ENCODE measurements around the gene GALC.
A peak's percentile ranks its signal among the peaks of the same experiment; 100 is the strongest.

GALC gene

DNA sequence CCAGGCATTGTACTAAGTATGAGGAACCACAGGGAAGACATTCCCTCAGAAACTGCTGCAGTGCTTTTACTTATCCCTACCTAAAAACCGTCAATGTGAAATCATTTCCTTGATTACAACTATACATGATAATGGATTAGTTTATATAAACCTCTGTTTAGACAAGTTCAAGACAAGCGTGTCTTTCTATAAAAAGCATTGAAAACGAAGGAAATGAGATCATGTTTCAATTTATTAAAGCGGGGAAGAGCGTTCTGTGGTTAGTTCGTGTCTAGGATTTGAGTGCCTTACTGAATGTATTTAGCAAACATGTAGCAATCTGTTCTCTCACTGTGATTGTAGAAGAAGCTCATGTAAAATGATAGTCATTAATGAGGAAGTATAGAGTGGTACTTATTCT is 37.5 kb downstream of the GALC start:
- no peak for DNase-seq

DNA sequence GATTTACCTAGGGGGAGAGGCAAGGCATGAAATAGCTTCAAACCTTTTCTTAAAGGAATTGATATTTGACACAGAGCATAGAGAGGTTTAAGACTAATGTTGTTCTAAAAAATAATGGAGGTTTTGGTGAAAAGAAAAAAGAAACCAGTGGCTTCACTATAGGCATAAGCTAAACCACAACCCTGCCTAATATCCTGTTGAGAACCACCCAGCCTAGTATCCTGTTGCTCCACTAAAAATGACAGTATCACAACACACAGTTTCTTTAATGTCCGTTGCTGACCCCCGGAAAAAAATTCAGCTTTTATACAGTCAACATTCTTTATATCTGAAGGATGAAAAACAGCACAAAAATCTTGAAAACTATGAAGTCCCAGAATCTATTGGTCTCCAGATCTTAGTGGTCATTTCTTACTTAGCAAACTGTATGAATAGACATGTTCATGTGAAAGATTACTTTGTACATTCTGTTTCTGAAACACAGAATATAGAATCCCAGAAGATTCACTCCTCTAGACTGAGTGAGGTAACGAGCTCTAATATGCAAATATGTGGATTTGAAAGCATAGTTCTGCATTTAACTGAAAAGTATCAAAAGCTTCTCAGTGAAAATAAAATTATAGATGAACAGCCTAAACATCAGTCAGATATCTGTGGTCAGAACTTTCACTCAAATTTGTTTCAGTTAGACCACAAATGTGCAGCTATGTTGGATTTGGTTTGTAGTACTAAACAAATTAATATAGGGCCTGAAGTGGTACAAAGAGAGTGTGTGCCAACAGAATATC is 40.5 kb downstream of the GALC start:
- DNase-seq: peak in 2 of 5 experiments; percentile 47 to 76

GRCh38 chr14:87944987-87945604 is 47.9 kb downstream of the GALC start:
- DNase-seq: peak in 2 of 5 experiments; percentile 29 to 61

- no peak for DNase-seq
These were observed 52.1 kb downstream of the GALC start for GRCh38 chr14:87940894-87941293.

DNA sequence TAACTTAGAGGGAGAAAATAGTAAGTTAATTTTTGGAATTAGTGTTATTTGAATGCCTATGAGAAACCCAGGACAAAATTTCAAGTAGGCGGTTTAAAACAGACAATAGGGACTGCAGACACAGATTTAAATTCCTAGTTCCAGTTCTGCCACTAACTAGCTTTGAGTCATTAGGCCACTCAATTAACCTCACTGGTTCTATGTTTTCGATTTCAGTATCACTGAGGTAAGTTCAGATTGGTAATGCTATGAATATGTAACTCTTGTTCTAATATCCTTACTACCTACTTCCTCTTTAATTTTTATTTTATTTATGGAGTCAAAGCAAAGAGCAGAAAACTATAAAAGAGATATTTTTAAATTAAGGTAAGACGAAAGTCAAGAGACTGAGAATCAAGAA is 52.6 kb downstream of the GALC start:
- peak in 1 of 5 experiments; percentile 28 for DNase-seq

DNA sequence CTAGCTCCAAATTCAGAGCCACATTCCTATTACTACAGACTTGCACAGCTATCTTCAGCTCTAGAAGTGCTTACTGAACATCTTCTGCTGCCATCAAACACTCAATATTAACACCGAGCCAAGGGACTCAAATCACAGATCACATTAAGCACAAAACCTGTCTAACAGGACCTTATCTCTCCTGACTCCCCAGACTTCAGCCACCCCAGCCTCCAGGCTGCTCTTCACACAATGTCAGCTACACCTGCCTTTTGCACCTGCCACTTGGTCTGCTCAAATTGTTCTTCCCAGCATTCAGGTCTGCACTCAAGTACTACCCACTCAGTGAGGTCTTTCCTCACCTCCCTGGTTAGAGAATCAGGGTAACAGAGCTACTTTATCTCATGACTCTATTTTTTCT is 57.1 kb downstream of the GALC start:
- no peak for DNase-seq

GRCh38 chr14:87935081-87935828 is 57.7 kb downstream of the GALC start:
- no peak for DNase-seq

DNA sequence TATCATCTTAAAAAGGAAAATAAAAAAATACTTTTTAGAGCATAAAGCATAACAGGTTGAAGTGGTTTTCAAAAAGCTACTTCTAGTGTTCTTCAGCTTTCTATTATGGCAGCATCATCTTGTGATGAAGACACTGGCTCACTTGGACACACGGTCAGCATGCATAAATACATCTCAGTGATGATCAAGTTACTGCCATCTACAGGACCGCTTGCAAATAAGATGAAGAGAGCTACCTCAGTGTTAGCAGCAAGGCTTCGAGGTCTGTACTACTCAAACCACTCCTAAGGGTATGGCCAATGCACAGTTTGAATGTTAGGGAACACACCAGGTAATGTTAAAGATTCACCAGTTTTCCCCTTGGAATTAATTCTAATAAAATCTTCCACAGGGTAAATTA is 58.8 kb downstream of the GALC start:
- no peak for DNase-seq

- no peak for DNase-seq
These were observed 76.1 kb downstream of the GALC start for GRCh38 chr14:87916886-87917275.

- DNase-seq: no peak
These were observed 76.7 kb downstream of the GALC start for GRCh38 chr14:87916103-87916885.

- DNase-seq: no peak
These were observed 84.4 kb downstream of the GALC start for GRCh38 chr14:87908550-87908949.

- no peak for DNase-seq
These were observed 91.3 kb downstream of the GALC start for GRCh38 chr14:87901652-87902051.

DNA sequence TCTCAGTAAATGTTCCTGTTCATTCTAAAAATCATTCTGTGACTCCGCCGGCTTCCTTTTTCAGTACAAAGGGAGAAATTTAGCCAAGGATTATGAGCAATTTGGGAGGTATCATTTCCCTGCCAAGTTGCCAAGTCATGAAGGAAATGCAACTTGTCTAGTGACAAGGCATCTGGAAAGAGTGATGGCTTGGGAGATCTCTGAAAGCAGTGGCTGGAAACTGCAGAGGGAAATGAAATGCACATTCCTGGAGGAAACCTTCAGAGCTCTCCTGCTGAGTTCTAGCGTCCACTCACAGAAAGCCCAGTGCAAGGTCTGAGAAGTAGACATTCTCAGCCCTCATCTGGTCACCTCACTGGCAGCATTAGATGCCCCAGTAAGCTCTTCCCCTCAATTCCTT is 91.7 kb downstream of the GALC start:
- no peak for DNase-seq

- DNase-seq: no peak
These were observed 93.8 kb downstream of the GALC start for GRCh38 chr14:87899228-87899627.

DNA sequence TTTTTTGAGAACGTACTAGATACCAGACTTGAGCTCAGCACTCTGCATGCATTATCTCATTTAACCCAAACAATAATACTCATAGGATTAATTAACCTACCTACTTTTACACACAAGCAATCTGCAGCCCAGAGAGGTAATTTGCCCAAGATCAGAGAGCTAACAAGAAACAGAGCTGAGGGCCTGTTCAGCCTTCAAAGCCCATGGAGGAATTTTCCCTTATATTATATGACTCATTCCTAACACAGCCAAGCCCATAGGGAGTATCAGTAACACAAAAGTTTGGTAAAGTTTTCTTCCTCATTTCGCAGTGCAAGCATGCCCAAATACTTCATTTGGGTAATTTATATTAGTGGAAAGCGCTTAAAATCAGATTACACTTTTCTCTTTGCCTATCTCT is 94.7 kb downstream of the GALC start:
- DNase-seq: no peak

- peak in 1 of 5 experiments; percentile 20 for DNase-seq
These were observed 96.3 kb downstream of the GALC start for GRCh38 chr14:87896393-87897380.

DNA sequence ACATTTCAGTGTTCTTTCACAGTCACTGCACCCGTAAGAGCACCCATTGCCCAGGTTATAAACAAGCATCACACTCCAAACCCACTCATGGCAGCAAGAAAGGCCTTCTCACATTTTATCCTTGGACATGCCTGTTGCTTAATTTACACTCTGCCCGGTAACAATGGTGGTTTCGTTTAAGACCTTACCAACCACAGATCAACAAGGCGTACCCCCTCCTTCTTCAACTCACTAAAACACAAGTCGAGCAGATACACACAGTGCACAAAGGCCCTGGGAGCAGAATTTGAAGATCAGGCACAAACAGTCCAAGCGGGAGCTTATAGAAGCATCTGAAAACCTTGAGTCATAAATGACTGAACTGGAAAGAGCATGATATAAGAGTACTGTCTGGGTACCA is 98.1 kb downstream of the GALC start:
- no peak for DNase-seq

DNA sequence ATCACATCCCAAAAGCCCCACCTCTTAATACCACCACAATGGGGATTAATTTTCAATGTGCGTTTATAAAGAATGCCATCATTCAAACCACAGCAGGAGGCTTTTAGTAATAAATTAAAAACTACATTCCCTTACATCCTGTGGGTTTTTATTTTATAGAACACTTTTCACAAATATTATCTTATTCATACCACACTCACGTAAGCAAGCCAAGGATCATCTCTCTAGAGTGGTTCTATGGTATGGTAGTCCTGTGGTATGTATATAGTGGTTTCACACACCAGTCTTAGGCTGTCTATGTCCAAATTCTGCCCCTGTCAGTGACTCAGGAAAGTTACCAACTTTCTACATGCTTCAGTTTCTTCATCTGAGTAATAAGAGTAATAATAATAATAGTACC is 100.2 kb downstream of the GALC start:
- no peak for DNase-seq

DNA sequence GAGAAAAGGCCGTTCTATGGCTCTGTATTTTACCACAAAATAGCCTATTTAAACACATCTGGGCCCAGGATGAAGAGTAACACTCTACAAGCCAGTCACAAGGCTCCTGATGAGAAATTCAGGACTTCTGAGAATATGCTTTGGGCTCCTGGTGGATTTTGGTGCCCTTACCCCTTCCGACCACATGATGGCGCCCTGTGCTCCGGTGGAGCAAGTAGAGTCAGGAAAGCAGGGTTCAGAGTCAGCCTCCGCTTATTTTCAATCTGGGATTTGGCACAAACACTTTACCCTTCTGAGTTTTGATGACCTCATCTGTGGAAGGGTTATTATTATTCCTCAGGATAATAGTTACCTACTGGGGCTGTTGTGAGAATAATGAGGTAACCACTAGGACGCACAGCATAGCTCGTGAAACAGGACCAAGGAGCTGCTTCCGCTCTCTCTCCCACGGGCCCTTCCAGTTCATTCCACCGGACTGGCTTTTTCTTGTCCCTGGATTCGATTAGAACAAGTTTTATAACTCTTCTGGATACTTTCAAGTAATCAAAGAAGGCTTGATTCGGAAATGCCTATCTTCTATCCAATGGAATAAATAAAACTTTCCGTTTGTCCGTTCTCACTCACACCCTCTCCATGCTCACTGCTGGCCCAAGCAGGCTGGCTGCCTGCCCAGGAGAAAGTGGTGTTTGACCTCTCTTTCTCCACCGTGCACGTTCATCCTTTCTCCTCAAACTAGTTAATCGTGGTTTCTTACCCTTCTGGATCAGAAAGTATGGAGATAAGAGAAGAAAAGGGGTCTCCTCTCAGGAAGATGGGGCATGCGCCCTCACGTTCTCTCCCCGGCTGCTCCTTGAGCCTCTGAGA is 104.6 kb downstream of the GALC start:
- peak in 1 of 5 experiments; percentile 20 for DNase-seq

- DNase-seq: no peak
These were observed 109.2 kb downstream of the GALC start for GRCh38 chr14:87883750-87884149.
